Right lobe of liver (tissue), 6 donors: ENCODE data around the gene MTLN. TPM values are rescaled to one million over a fixed set of nuclear protein-coding genes. Genes with fewer than 3 reads are reported as not detected.
"Not testable (repeated sequence)": the region's sequence is repeated elsewhere in the genome, so short reads cannot be mapped to it uniquely, and the experiment has no call there.

Experiments
- ATAC-seq, 4 donors: fragments of 200-7000 bp; cut with Tn5 transposase; one replicate each; pipeline ENCODE4 v1.9.1; 2020; ENCODE audit warnings: mild to moderate bottlenecking in 4 of 4, moderate library complexity in 4 of 4
- DNase-seq, 3 donors: peaks; one replicate each; pipeline ENCODE4 v3.0.0-alpha.2; 2020
- H3K27ac ChIP-seq, 3 donors: fragments of 200-600 bp; one replicate each; pipeline ENCODE4 v1.8.0; 2022
- H3K27me3 ChIP-seq, 2 donors: fragments of 200-600 bp; one replicate each; pipeline ENCODE4 v1.8.0; 2022
- H3K36me3 ChIP-seq, 4 donors: fragments of 200-600 bp; sonication (generic) in 1 of 4; one replicate each; pipeline versions ENCODE4 v1.5.1 to v1.8.0; 2017 to 2022; ENCODE audit warnings: control low read depth in 1 of 4
- H3K4me1 ChIP-seq, 4 donors: fragments of 200-600 bp; sonication (generic) in 1 of 4; one replicate each; pipeline versions ENCODE4 v1.5.1 to v1.8.0; 2017 to 2022; ENCODE audit warnings: control low read depth in 1 of 4
- H3K4me3 ChIP-seq, 3 donors: fragments of 200-600 bp; one replicate each; pipeline ENCODE4 v1.8.0; 2022
- H3K9me3 ChIP-seq, 4 donors: fragments of 200-600 bp; sonication (generic) in 1 of 4; one replicate each; pipeline versions ENCODE4 v1.5.1 to v1.8.0; 2017 to 2022; ENCODE audit warnings: control low read depth in 1 of 4
- CTCF ChIP-seq, 4 donors: fragments of 200-600 bp in 3 of 4; fragments of 450-650 bp in 1 of 4; IDR thresholded peaks; one replicate each; pipeline versions ENCODE4 v1.5.1 to v1.8.0; 2016 to 2022; ENCODE audit warnings: antibody characterized with exemption in 4 of 4, mild to moderate bottlenecking in 2 of 4
- POLR2A ChIP-seq: fragments of 450-650 bp; IDR thresholded peaks from one replicate; pipeline ENCODE4 v1.6.1; 2017; ENCODE audit warnings: antibody characterized with exemption, mild to moderate bottlenecking
- WGBS: methylation state at CpG from one replicate; pipeline ENCODE4 v1.1.6; 2018; ENCODE audit warnings: low coverage, low lambda C conversion rate; ENCODE audit not compliant: insufficient coverage; ENCODE audit errors: missing lambda C conversion rate; 5-methylcytosine and 5-hydroxymethylcytosine counted together
- intact Hi-C, 2 donors: fragments of 100-400 bp; cut with DNase I; formaldehyde crosslinking; loops; one replicate each; pipeline versions ENCODE4 v1.11.2 to v1.14.1; 2022
- total RNA-seq, 6 experiments: library from RNA; depleted of rRNA in 2 of 6; stranded (reverse); fragments of >200 nt in 2 of 6; fragmentation: NEBNext Ultra II Directional in 3 of 6; extraction: Animal tissue kit (Norgen Biotek cat#: 25700) in 3 of 6; gene quantifications; one replicate each; pipeline versions ENCODE4 v1.1.0 to v1.2.4, GENCODE V29; 2016 to 2023
- donor health status: DM: no; HTN: yes; CAD: no.
- donor health status: DM: no; HTN: no; CAD: no.
- donor health status: DM: no; HTN: no; CAD: no.
- donor health status: DM: no; HTN: yes; CAD: no.
- donor health status: DM: no; HTN: yes; CAD: no.

MTLN gene
- total RNA-seq, 6 experiments from 2014 or later = 25.4 to 64.0 (median 38.0) TPM

GRCh38 chr2:110216199-110216598 lies 3.9 kb upstream of the MTLN start:
- no peaks in the 10 kb centered on the region for H3K9me3 ChIP-seq
- no peak for TF ChIP-seq POLR2A
- no peak for TF ChIP-seq CTCF (IDR thresholded peaks at IDR 0.05)
- no peaks in the 10 kb centered on the region for H3K27me3 ChIP-seq
- 29% methylated on average over 3 of the region's 3 CpGs for WGBS
- H3K4me3 ChIP-seq = no peak overlapping the region
- no peak for ATAC-seq
- intact Hi-C loops = no loop called here
- H3K27ac ChIP-seq = no peak overlapping the region
- no peaks in the 10 kb centered on the region for H3K36me3 ChIP-seq
- no peak for DNase-seq
- peaks cover 0 to 5% (median 3%) of the 10 kb centered on the region in 4 donors for H3K4me1 ChIP-seq

DNA sequence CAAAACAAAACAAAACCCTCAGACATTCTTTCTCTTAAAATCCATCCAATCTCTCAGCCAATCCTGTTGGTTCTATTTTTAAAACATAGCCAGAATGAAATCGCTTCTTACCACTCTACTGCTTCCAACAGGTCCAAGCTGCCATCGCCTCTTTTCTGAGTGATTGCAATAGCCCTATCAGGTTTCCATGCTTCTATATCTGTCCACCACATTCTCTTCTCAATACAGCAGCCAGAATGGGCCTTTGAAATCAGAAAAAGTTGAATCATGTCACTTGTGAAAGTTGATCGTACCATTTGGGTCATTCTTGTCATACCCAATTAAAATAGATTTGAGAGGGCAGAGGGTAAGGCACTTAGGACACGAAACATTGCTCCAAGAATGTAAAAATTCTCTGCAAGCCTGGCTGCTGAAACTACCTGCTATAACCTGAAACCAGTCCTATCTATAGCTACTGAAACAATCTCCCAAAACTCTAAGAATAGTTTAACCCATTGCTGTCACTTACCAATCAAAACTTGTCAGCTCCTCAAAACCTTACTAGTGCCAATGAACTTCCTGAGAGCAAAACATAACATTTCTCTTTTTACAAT lies 3.3 kb upstream of the MTLN start:
- H3K36me3 ChIP-seq = peaks cover 0 to 2% (median 0%) of the 10 kb centered on the region in 4 donors
- peaks cover 0 to 10% (median 4%) of the 10 kb centered on the region in 4 donors for H3K4me1 ChIP-seq
- TF ChIP-seq POLR2A = no peak
- no peak for TF ChIP-seq CTCF (IDR thresholded peaks at IDR 0.05)
- H3K27ac ChIP-seq = no peak overlapping the region
- no peak overlapping the region for H3K4me3 ChIP-seq
- ATAC-seq (no peak), DNase-seq (no peak)
- intact Hi-C loops = no loop called here
- H3K9me3 ChIP-seq = no peaks in the 10 kb centered on the region
- WGBS = 63% methylated on average over 4 of the region's 4 CpGs
- no peaks in the 10 kb centered on the region for H3K27me3 ChIP-seq

GRCh38 chr2:110215091-110215490 lies 2.7 kb upstream of the MTLN start:
- ATAC-seq (no peak), DNase-seq (no peak)
- Histone ChIP-seq H3K27ac (no peak overlapping the region), H3K4me1 (peaks cover 0 to 10% (median 4%) of the 10 kb centered on the region in 4 donors), H3K4me3 (no peak overlapping the region), H3K27me3 (no peaks in the 10 kb centered on the region), H3K9me3 (no peaks in the 10 kb centered on the region), H3K36me3 (peaks cover 0 to 5% (median 0%) of the 10 kb centered on the region in 4 donors)
- TF ChIP-seq POLR2A (no peak), CTCF (IDR thresholded peaks at IDR 0.05) (no peak)
- WGBS = 29% methylated on average over 2 of the region's 2 CpGs
- intact Hi-C loops = no loop called here

- H3K27ac ChIP-seq, H3K27me3 ChIP-seq, intact Hi-C loops, H3K9me3 ChIP-seq, H3K4me3 ChIP-seq, ATAC-seq, H3K4me1 ChIP-seq, H3K36me3 ChIP-seq, DNase-seq: not testable (repeated sequence)
- WGBS = 80% methylated on average over 3 of the region's 3 CpGs
Measured at GRCh38 chr2:110213522-110213921, 1.2 kb upstream of the MTLN start.

DNA sequence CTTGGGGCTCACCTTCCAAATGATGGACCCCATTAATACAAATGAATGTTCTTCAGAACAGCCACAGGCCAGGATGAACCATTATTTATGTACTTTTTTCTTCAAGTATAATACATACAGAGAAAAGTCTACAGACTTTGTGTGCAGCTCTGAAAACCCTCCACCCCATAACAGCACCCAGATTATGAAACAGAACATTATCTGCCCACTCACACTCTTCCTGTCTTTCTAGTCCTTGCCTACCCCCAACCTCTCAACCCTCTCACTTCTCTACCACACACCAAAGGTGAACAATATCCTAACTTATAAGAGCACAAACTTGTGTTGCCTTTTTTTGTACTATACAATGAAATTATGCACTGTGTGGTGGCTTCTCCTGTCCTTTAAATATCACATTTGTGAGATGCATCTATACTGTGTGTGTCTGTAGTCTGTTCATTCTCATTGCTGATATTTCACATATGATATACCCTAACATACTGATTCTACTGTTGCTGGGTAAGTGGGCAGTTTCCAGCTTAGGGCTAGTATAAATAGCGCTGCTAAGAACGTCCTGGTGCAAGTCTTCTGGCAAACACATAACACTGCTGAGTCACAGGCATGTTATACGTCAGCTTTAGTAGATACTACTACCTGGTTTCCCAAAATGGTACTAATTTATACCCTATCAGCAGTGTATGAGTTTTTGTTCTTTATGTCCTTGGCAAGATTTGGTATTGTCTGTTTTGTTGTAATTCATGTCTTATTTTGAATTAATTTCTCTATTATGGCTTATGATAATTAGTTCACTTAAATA lies 6.5 kb downstream of the MTLN start:
- Histone ChIP-seq H3K4me1 (peaks cover 0 to 1% (median 0%) of the 10 kb centered on the region in 4 donors), H3K36me3 (peaks cover 0 to 9% (median 0%) of the 10 kb centered on the region in 4 donors), H3K9me3 (no peaks in the 10 kb centered on the region), H3K27ac (no peak overlapping the region), H3K4me3 (no peak overlapping the region), H3K27me3 (no peaks in the 10 kb centered on the region)
- WGBS = 69% methylated on average over 3 of the region's 3 CpGs
- intact Hi-C loops = no loop called here
- ATAC-seq (no peak), DNase-seq (no peak)
- TF ChIP-seq CTCF (IDR thresholded peaks at IDR 0.05) (no peak), POLR2A (no peak)
